Liver (tissue), 9 donors: ENCODE results near the gene FBXO38. TPM values are rescaled to one million over a fixed set of nuclear protein-coding genes. Genes with fewer than 3 reads are reported as not detected.

Experiments used
- DNase-seq: peaks from one replicate; pipeline ENCODE4 v3.0.0-alpha.2; 2017; ENCODE audit warnings: low spot score
- H3K27ac ChIP-seq, 2 donors: one replicate each; pipeline ENCODE4 v1.7.0; 2013; ENCODE audit warnings: inconsistent platforms in 2 of 2, low read length in 2 of 2, control low read depth in 1 of 2, low read depth in 1 of 2, mild to moderate bottlenecking in 1 of 2
- H3K27me3 ChIP-seq, 4 donors: one replicate each; pipeline versions ENCODE4 v1.6.1 to v1.7.0; 2013; ENCODE audit warnings: low read length in 3 of 4, inconsistent platforms in 1 of 4, mild to moderate bottlenecking in 1 of 4, moderate library complexity in 1 of 4; ENCODE audit not compliant: control insufficient read depth in 4 of 4, insufficient read depth in 4 of 4
- H3K36me3 ChIP-seq, 4 donors: one replicate each; pipeline versions ENCODE4 v1.6.1 to v1.7.0; 2013; ENCODE audit warnings: low read length in 3 of 4, mild to moderate bottlenecking in 3 of 4, low read depth in 1 of 4, moderate library complexity in 1 of 4; ENCODE audit not compliant: control insufficient read depth in 4 of 4, insufficient read depth in 3 of 4
- H3K4me1 ChIP-seq, 4 donors: one replicate each; pipeline versions ENCODE4 v1.6.1 to v1.7.0; 2013; ENCODE audit warnings: low read length in 3 of 4, mild to moderate bottlenecking in 3 of 4, moderate library complexity in 1 of 4; ENCODE audit not compliant: control insufficient read depth in 4 of 4, insufficient read depth in 4 of 4
- H3K4me3 ChIP-seq, 3 donors: one replicate each; pipeline versions ENCODE4 v1.6.1 to v1.7.0; 2013; ENCODE audit warnings: low read length in 3 of 3, control low read depth in 1 of 3, low read depth in 1 of 3, mild to moderate bottlenecking in 1 of 3
- H3K9ac ChIP-seq, 2 donors: one replicate each; pipeline ENCODE4 v1.7.0; 2013; ENCODE audit warnings: low read length in 2 of 2, mild to moderate bottlenecking in 2 of 2, moderate library complexity in 2 of 2, control low read depth in 1 of 2, low read depth in 1 of 2
- H3K9me3 ChIP-seq, 4 donors: one replicate each; pipeline versions ENCODE4 v1.6.1 to v1.7.0; 2013; ENCODE audit warnings: low read length in 3 of 4; ENCODE audit not compliant: control insufficient read depth in 4 of 4
- EGR1 ChIP-seq, 2 donors: IDR thresholded peaks; 2 replicates each; pipeline ENCODE4 v1.6.1; 2016 to 2018; ENCODE audit warnings: antibody characterized with exemption in 2 of 2, low read depth in 2 of 2
- FOXA1 ChIP-seq: IDR thresholded peaks from 2 replicates; pipeline ENCODE4 v1.6.1; 2016; ENCODE audit warnings: antibody characterized with exemption
- FOXA2 ChIP-seq: IDR thresholded peaks from 2 replicates; pipeline ENCODE4 v1.6.1; 2016; ENCODE audit warnings: antibody characterized with exemption
- GABPA ChIP-seq, 2 donors: IDR thresholded peaks in 1 of 2; conservative IDR thresholded peaks in 1 of 2; 2 replicates each; pipeline ENCODE4 v1.6.1; 2016; ENCODE audit warnings: antibody characterized with exemption in 2 of 2, mild to moderate bottlenecking in 1 of 2, moderate library complexity in 1 of 2
- HNF4A ChIP-seq, 2 donors: conservative IDR thresholded peaks; 2 replicates each; pipeline ENCODE4 v1.6.1; 2016; ENCODE audit warnings: antibody characterized with exemption in 2 of 2, mild to moderate bottlenecking in 2 of 2
- HNF4G ChIP-seq: IDR thresholded peaks from 2 replicates; pipeline ENCODE4 v1.6.1; 2016; ENCODE audit warnings: antibody characterized with exemption
- MAX ChIP-seq: IDR thresholded peaks from 2 replicates; pipeline ENCODE4 v1.6.1; 2016; ENCODE audit warnings: antibody characterized with exemption
- NR2F2 ChIP-seq: IDR thresholded peaks from 2 replicates; pipeline ENCODE4 v1.6.1; 2016; ENCODE audit warnings: antibody characterized with exemption
- RAD21 ChIP-seq, 2 donors: IDR thresholded peaks; 2 replicates each; pipeline ENCODE4 v1.6.1; 2016; ENCODE audit warnings: antibody characterized with exemption in 2 of 2, mild to moderate bottlenecking in 2 of 2
- SP1 ChIP-seq: IDR thresholded peaks from 2 replicates; pipeline ENCODE4 v1.6.1; 2018; ENCODE audit warnings: antibody characterized with exemption, mild to moderate bottlenecking
- TAF1 ChIP-seq: conservative IDR thresholded peaks from 2 replicates; pipeline ENCODE4 v1.6.1; 2016; ENCODE audit warnings: antibody characterized with exemption, mild to moderate bottlenecking
- YY1 ChIP-seq: IDR thresholded peaks from 2 replicates; pipeline ENCODE4 v1.6.1; 2016; ENCODE audit warnings: antibody characterized with exemption, mild to moderate bottlenecking
- ZBTB33 ChIP-seq: IDR thresholded peaks from 2 replicates; pipeline ENCODE4 v1.6.1; 2016; ENCODE audit warnings: antibody characterized with exemption
- WGBS: extraction: QIAGEN DNeasy Blood & Tissue Kit; methylation state at CpG from one replicate; pipeline ENCODE4 v1.1.7; 2013; 5-methylcytosine and 5-hydroxymethylcytosine counted together
- polyA plus RNA-seq, 2 donors: library from polyadenylated mRNA; stranded (reverse) in 1 of 2; unstranded in 1 of 2; fragments of 200-250 nt in 1 of 2; fragments of >200 nt in 1 of 2; fragmentation: Nextera tagmentation in 1 of 2; extraction: Ambion mirVana in 1 of 2; gene quantifications; one replicate each; pipeline versions ENCODE4 v1.2.1 to v1.2.3, GENCODE V29; 2013 to 2015
- total RNA-seq, 2 donors: library from RNA; depleted of rRNA; stranded (reverse); fragments of >200 nt; gene quantifications; one replicate each; pipeline ENCODE4 v1.2.3, GENCODE V29; 2014
- TF ChIP-seq, protein P1 (sequence below): IDR thresholded peaks from 2 replicates; pipeline ENCODE4 v1.6.1; 2016; ENCODE audit warnings: antibody characterized with exemption, mild to moderate bottlenecking
- TF ChIP-seq, protein P2 (sequence below): fragments of 150-350 bp; IDR thresholded peaks from 2 replicates; pipeline ENCODE4 v1.5.1; 2017; ENCODE audit warnings: improper control_type of control experiment, low read depth, low read length; ENCODE audit not compliant: missing input control
- TF ChIP-seq, protein P3 (sequence below): IDR thresholded peaks from 2 replicates; pipeline ENCODE4 v1.6.1; 2016; ENCODE audit warnings: antibody characterized with exemption
- donor health status: healthy.
- donor health status: healthy.
- donor health status: healthy.
- donor health status: healthy.
- donor health status: healthy.

FBXO38 gene
- total and polyA plus RNA-seq, 4 donors = 8.2 to 40.9 (median 25.3) TPM

GRCh38 chr5:148376198-148376597 is 7.6 kb upstream of the FBXO38 start:
- Histone ChIP-seq H3K4me1 (no peaks in the 10 kb centered on the region), H3K27ac (no peak overlapping the region), H3K9me3 (no peaks in the 10 kb centered on the region), H3K9ac (no peak overlapping the region), H3K4me3 (no peak overlapping the region), H3K36me3 (peaks cover 0 to 5% (median 0%) of the 10 kb centered on the region in 4 donors), H3K27me3 (no peaks in the 10 kb centered on the region)
- TF ChIP-seq EGR1 (IDR thresholded peaks at IDR 0.05; ENCODE audit: low read depth in 2 of 2) (no peak), MAX (no peak), ZBTB33 (no peak), GABPA (IDR thresholded peaks at IDR 0.05 in 1 of 2, conservative IDR thresholded peaks at IDR 0.05 in 1 of 2) (no peak), SP1 (no peak), TAF1 (no peak), FOXA1 (no peak), FOXA2 (no peak), YY1 (no peak), RAD21 (IDR thresholded peaks at IDR 0.05) (no peak)
- TF ChIP-seq, protein P1, sequence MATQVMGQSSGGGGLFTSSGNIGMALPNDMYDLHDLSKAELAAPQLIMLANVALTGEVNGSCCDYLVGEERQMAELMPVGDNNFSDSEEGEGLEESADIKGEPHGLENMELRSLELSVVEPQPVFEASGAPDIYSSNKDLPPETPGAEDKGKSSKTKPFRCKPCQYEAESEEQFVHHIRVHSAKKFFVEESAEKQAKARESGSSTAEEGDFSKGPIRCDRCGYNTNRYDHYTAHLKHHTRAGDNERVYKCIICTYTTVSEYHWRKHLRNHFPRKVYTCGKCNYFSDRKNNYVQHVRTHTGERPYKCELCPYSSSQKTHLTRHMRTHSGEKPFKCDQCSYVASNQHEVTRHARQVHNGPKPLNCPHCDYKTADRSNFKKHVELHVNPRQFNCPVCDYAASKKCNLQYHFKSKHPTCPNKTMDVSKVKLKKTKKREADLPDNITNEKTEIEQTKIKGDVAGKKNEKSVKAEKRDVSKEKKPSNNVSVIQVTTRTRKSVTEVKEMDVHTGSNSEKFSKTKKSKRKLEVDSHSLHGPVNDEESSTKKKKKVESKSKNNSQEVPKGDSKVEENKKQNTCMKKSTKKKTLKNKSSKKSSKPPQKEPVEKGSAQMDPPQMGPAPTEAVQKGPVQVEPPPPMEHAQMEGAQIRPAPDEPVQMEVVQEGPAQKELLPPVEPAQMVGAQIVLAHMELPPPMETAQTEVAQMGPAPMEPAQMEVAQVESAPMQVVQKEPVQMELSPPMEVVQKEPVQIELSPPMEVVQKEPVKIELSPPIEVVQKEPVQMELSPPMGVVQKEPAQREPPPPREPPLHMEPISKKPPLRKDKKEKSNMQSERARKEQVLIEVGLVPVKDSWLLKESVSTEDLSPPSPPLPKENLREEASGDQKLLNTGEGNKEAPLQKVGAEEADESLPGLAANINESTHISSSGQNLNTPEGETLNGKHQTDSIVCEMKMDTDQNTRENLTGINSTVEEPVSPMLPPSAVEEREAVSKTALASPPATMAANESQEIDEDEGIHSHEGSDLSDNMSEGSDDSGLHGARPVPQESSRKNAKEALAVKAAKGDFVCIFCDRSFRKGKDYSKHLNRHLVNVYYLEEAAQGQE = no peak
- TF ChIP-seq, protein P2, sequence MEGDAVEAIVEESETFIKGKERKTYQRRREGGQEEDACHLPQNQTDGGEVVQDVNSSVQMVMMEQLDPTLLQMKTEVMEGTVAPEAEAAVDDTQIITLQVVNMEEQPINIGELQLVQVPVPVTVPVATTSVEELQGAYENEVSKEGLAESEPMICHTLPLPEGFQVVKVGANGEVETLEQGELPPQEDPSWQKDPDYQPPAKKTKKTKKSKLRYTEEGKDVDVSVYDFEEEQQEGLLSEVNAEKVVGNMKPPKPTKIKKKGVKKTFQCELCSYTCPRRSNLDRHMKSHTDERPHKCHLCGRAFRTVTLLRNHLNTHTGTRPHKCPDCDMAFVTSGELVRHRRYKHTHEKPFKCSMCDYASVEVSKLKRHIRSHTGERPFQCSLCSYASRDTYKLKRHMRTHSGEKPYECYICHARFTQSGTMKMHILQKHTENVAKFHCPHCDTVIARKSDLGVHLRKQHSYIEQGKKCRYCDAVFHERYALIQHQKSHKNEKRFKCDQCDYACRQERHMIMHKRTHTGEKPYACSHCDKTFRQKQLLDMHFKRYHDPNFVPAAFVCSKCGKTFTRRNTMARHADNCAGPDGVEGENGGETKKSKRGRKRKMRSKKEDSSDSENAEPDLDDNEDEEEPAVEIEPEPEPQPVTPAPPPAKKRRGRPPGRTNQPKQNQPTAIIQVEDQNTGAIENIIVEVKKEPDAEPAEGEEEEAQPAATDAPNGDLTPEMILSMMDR = no peak
- DNase-seq = no peak
- WGBS = 90% methylated on average over 4 of the region's 4 CpGs

DNA sequence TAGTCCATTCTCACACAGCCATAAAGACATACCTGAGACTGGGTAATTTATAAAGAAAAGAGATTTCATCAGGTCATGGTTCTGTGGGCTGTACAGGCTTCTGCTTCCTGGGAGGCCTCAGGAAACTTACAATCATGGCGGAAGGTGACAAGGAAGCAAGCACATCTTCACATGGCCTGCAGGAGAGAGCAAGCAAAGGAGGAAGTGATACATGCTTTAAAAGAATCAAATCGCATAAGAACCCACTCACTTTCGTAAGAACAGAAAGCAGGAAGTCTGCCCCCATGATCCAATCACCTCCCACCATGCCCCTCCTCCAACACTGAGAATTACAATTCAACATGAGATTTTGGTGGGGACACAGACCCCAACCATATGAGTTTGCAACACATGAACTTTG is 5.1 kb upstream of the FBXO38 start:
- no peak overlapping the region for H3K27ac ChIP-seq
- H3K9me3 ChIP-seq = no peaks in the 10 kb centered on the region
- no peak overlapping the region for H3K9ac ChIP-seq
- DNase-seq = no peak
- peaks cover 0 to 6% (median 2%) of the 10 kb centered on the region in 4 donors for H3K4me1 ChIP-seq
- WGBS = 89% methylated on average over 3 of the region's 3 CpGs
- H3K4me3 ChIP-seq = no peak overlapping the region
- no peaks in the 10 kb centered on the region for H3K27me3 ChIP-seq
- peaks cover 0 to 5% (median 0%) of the 10 kb centered on the region in 4 donors for H3K36me3 ChIP-seq
- TF ChIP-seq HNF4A (conservative IDR thresholded peaks at IDR 0.05) (no peak), FOXA2 (no peak), HNF4G (no peak), ZBTB33 (no peak), RAD21 (IDR thresholded peaks at IDR 0.05) (no peak), SP1 (no peak), FOXA1 (no peak), MAX (no peak), YY1 (no peak), NR2F2 (no peak)
- TF ChIP-seq, protein P3, sequence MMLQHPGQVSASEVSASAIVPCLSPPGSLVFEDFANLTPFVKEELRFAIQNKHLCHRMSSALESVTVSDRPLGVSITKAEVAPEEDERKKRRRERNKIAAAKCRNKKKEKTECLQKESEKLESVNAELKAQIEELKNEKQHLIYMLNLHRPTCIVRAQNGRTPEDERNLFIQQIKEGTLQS = no peak
- TF ChIP-seq, protein P2 = no peak
